Duodenal mucosa (tissue), 2 donors: ENCODE results near the gene PRDX1.
A peak's percentile ranks its signal among the peaks of the same experiment; 100 is the strongest.
"Not testable (repeated sequence)": the region's sequence is repeated elsewhere in the genome, so short reads cannot be mapped to it uniquely, and the experiment has no call there.

Experiments
- H3K27ac ChIP-seq: one replicate; pipeline ENCODE4 v1.7.0; 2013; ENCODE audit warnings: low read depth, low read length
- H3K27me3 ChIP-seq, 2 donors: one replicate each; pipeline ENCODE4 v1.7.0; 2013; ENCODE audit warnings: low read length in 2 of 2, control low read depth in 1 of 2; ENCODE audit not compliant: insufficient read depth in 2 of 2, control insufficient read depth in 1 of 2
- H3K36me3 ChIP-seq, 2 donors: one replicate each; pipeline ENCODE4 v1.7.0; 2013; ENCODE audit warnings: low read length in 2 of 2, control low read depth in 1 of 2; ENCODE audit not compliant: insufficient read depth in 2 of 2, control insufficient read depth in 1 of 2
- H3K4me1 ChIP-seq, 2 donors: one replicate each; pipeline ENCODE4 v1.7.0; 2013; ENCODE audit warnings: low read length in 2 of 2, control low read depth in 1 of 2; ENCODE audit not compliant: insufficient read depth in 2 of 2, control insufficient read depth in 1 of 2
- H3K4me3 ChIP-seq, 2 donors: one replicate each; pipeline ENCODE4 v1.7.0; 2013; ENCODE audit warnings: low read length in 2 of 2, low read depth in 1 of 2
- H3K9ac ChIP-seq, 2 donors: one replicate each; pipeline ENCODE4 v1.7.0; 2013; ENCODE audit warnings: low read length in 2 of 2, low read depth in 1 of 2
- H3K9me3 ChIP-seq, 2 donors: one replicate each; pipeline ENCODE4 v1.7.0; 2013; ENCODE audit warnings: low read length in 2 of 2, control low read depth in 1 of 2; ENCODE audit not compliant: control insufficient read depth in 1 of 2

PRDX1 gene

DNA sequence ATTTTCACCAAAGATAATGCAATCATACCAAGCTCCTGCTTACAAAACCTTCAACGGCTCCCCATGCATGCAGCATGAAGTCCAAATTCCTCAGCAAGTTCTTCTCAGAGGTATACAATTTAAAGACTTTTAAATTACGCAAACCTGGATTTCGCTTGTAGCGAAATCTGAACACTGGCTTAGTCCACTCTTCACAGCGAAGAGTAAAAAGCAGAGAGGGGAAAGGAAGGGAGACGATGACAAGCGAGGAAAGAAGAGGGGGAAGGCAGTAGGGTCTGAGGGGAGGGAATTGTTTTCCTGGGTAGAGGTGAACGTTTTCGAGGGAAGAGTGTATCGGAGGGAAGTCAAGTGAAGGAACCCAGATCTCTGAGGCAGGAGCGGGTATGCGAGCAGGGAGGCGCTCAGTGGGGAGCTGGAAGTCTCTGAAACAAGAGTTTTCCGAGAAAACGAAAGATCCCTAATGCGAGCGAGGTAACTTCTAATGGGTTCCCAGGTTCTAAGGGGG, 31.5 kb downstream of the PRDX1 start:
- H3K27me3 ChIP-seq, result no peaks in the 10 kb centered on the region
- H3K9ac ChIP-seq, result peak overlapping the region; percentile 81 to 91
- no peak overlapping the region for H3K27ac ChIP-seq

DNA sequence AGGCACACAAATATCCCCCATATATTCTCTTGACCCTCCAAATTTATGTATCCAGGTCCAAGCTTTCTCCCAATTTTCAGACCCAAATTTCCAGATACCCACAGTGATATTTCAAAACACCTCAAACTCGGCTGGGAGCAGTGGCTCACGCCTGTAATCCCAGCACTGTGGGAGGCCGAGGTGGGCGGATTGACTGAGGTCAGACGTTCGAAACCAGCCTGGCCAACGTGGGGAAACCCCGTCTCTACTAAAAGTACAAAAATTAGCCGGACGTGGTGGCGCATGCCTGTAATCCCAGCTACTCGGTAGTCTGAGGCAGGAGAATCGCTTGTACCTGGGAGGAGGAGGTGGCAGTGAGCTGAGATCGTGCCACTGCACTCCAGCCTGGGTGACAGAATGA, 32.3 kb downstream of the PRDX1 start:
- H3K36me3 ChIP-seq, H3K9me3 ChIP-seq, H3K27ac ChIP-seq, H3K27me3 ChIP-seq: not testable (repeated sequence)
- H3K4me1 ChIP-seq, result peaks cover 12 to 14% of the 10 kb centered on the region in 2 donors
- peak overlapping the region; percentile 83 to 93 for H3K4me3 ChIP-seq
- H3K9ac ChIP-seq, result peak overlapping the region in 1 of 2 donors; percentile 81

More for the DNA sequence above, 31.5 kb downstream of the PRDX1 start:
- peak overlapping the region; percentile 83 to 93 for H3K4me3 ChIP-seq
- no peaks in the 10 kb centered on the region for H3K9me3 ChIP-seq
- no peaks in the 10 kb centered on the region for H3K36me3 ChIP-seq
- peaks cover 12 to 14% of the 10 kb centered on the region in 2 donors for H3K4me1 ChIP-seq

DNA sequence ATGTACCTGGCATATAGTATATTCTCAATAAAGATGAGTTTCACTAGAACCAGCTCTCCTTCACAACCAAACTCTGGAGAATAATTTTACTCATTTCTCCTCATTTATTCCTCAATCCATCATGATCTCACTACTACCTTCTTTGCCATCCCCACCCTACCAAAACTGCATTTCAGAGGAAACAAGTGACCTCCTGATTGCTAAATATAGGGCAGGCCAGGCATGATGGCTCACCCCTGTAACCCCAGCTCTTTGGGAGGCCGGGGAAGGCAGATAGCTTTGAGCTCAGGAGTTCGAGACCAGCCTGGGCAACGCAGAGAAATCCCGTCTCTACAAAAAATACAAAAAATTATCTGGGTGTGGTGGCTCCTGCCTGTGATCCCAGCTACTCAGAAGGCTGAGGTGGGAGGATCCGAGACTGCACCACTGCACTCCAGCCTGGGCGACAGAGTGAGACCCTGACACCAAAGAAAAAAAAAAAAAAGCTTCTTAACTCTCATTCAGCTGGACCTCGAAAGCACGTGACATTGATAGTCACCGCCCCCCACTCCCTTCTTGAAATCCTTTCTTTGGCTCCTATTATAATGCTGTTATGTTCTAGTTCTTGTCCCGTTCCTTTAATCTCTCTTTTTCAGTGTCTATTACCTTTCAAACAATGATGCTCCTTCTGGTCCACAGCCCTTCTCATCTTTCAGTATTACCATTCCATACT, 32.9 kb downstream of the PRDX1 start:
- no peaks in the 10 kb centered on the region for H3K9me3 ChIP-seq
- H3K9ac ChIP-seq, result no peak overlapping the region
- H3K4me1 ChIP-seq, result peaks cover 12 to 14% of the 10 kb centered on the region in 2 donors
- H3K4me3 ChIP-seq, result peak overlapping the region; percentile 83 to 93
- H3K27ac ChIP-seq, result no peak overlapping the region
- H3K36me3 ChIP-seq, result no peaks in the 10 kb centered on the region
- H3K27me3 ChIP-seq, result no peaks in the 10 kb centered on the region

DNA sequence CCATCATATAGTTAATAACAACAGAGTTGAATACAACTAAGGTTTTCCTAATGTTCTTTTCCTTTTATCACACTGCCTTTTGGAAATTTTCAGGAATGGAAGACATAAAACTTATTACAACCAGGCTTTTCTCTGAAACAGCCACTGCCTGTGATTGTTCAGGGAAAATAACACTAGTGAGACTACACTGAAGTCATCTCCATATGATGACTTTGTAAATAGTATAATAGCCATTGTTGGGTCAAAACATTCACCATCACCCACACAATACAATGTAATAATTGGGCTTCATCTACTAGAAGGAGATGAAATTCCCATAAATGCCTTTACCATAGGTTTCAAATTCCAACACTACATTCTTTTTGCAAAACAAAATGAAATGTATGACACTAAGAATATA, 35.7 kb downstream of the PRDX1 start:
- Histone ChIP-seq H3K9me3 (no peaks in the 10 kb centered on the region), H3K27ac (no peak overlapping the region), H3K36me3 (no peaks in the 10 kb centered on the region), H3K4me3 (no peak overlapping the region), H3K4me1 (peaks cover 9 to 12% of the 10 kb centered on the region in 2 donors), H3K27me3 (no peaks in the 10 kb centered on the region), H3K9ac (no peak overlapping the region)

DNA sequence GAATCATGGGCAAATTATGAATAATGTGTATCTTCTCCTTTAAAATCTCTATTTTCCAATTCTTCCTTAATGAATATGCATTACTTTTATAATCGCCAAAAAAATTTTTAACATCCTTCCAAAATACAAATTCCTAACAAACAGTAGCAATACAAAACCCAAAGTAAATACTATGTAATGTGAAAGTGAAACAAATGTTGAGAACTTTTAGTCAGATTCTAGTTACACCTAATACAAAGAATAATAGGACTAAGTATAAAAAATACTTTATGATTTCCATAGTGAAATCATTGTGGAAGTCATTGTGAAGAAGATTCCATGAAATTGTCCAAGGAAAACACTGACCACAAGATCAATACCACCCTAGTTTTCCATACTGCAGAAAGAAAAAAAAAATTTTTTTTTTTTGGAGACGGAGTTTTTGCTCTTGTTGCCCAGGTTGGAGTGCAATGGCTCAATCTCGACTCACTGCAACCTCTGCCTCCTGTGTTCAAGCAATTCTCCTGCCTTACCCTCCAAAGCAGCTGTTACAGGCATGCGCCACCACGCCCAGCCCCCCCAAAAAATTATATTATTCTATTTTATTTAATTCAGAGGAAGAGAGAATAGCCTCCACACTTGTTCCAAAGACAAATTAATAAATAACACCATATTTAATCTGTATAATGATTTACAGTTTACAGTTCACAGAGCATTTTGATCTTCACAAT, 42.5 kb downstream of the PRDX1 start:
- H3K4me3 ChIP-seq, result no peak overlapping the region
- no peak overlapping the region for H3K9ac ChIP-seq
- no peaks in the 10 kb centered on the region for H3K9me3 ChIP-seq

DNA sequence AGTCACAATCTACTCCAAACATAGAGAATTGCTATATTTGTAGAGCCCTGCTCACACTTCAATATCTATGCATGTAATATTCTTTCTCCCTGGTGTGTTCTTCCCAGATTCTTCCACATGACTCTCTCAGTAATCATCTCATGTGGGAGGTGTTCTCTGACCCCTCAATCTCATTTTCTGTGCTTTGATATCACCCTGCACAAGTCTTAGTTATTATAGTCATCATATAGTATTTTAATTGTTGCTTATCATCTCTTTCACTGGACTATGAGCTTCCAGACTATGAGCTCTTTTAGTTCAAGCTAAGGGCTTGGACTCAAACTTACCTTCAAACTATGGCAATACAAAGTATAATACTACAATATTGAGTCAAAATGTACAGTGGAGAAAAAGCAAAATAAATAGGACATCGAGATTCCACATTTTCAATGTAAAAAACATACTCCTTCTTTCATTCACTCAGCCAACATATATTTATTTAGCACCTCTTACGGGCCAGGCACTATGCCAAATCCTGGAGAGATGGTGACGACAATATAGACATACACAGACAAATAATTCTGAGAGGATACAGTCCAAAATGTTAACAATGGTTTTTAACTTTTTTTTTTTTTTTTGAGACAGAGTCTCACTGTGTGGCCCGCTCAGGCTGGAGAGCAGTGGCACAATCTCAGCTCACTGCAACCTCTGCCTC, 43.4 kb downstream of the PRDX1 start:
- H3K27ac ChIP-seq, result no peak overlapping the region
- no peak overlapping the region for H3K4me3 ChIP-seq
- no peaks in the 10 kb centered on the region for H3K9me3 ChIP-seq
- no peaks in the 10 kb centered on the region for H3K27me3 ChIP-seq
- H3K36me3 ChIP-seq, result no peaks in the 10 kb centered on the region
- peaks cover 6 to 9% of the 10 kb centered on the region in 2 donors for H3K4me1 ChIP-seq
- no peak overlapping the region for H3K9ac ChIP-seq

More for the DNA sequence above, 42.5 kb downstream of the PRDX1 start:
- H3K4me1 ChIP-seq, result peaks cover 6 to 9% of the 10 kb centered on the region in 2 donors
- no peaks in the 10 kb centered on the region for H3K36me3 ChIP-seq
- no peak overlapping the region for H3K27ac ChIP-seq
- no peaks in the 10 kb centered on the region for H3K27me3 ChIP-seq

DNA sequence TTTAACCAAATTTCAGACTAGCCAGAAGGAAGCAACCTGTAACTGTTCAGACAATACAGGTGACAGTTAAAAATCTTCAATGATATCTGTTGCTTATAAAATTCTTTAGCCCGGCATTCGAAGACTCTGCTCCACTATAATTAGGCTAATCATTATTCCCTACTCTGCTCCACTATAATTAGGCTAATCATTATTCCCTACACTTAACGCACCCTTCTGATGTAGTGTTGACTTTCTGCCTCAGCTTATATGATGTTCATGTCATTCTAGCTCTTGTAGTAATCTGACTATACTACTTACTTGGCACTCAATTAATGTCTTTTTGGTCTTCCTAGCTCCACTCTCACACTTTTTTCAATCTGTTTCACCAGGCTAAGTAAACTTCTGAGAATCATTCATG, 44.0 kb downstream of the PRDX1 start:
- no peaks in the 10 kb centered on the region for H3K27me3 ChIP-seq
- no peaks in the 10 kb centered on the region for H3K36me3 ChIP-seq
- H3K9ac ChIP-seq, result no peak overlapping the region
- H3K9me3 ChIP-seq, result no peaks in the 10 kb centered on the region
- H3K27ac ChIP-seq, result no peak overlapping the region
- no peak overlapping the region for H3K4me3 ChIP-seq
- peaks cover 6 to 9% of the 10 kb centered on the region in 2 donors for H3K4me1 ChIP-seq

DNA sequence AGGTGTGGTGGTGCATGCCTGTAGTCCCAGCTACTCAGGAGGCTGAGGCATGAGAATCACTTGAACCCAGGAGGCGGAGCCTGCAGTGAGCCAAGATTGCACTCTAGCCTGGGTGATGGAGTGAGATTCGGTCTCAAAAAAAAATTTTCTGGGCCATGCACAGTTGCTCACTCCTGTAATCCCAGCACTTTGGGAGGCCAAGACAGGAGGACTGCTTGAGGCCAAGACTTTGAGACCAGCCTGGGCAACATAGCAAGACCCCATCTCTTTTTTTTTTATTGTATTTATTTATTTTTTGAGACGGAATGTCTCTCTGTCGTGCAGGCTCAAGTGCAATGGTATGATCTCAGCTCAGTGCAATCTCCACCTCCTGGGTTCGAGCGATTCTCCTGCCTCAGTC, 47.5 kb downstream of the PRDX1 start:
- H3K27ac ChIP-seq, H3K4me3 ChIP-seq, H3K9me3 ChIP-seq, H3K27me3 ChIP-seq, H3K36me3 ChIP-seq, H3K9ac ChIP-seq: not testable (repeated sequence)
- H3K4me1 ChIP-seq, result peaks cover 9 to 12% of the 10 kb centered on the region in 2 donors

DNA sequence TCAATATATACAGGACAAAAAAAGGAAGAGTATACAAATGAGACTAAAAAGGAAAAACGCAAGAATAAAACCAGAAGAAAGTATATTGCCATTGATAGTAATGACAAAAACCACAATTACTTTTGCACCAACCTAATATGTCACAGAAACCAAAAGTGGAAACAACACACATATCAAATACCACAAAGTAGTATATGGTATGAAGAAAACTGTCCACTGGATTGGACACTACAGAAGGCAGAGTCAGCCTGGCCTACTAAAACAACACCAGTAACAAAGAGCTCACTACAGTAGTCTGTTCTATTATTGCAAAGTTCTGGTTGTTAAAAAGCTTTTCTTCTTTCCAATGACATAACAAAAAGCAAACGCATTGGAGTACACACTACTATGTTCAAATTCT, 48.4 kb downstream of the PRDX1 start:
- Histone ChIP-seq H3K4me1 (peaks cover 3 to 12% of the 10 kb centered on the region in 2 donors), H3K27me3 (no peaks in the 10 kb centered on the region), H3K36me3 (no peaks in the 10 kb centered on the region), H3K27ac (no peak overlapping the region), H3K9ac (no peak overlapping the region), H3K4me3 (no peak overlapping the region), H3K9me3 (no peaks in the 10 kb centered on the region)

DNA sequence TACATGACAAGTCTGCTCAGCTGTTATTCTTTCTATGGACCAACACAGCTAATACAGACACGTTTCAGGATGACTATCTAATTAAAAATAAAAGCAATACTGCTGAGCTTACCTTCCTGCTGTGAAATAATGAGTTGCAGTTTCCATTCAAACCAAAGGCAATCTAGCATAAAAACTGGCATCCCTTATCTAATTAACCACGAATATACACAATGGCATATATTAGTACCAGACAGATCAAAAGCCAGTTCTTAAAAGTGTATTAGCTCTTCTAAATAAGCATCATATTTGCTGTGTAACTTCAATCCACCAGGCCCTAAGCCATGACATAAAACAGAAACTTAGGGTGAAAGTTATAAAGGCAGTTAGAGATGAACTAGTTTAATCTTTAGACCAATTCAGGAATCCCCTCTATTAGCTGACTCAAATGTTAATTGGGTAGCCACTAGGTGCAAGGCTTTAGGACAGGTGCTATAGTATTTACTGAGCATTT, 51.3 kb downstream of the PRDX1 start:
- peaks cover 0 to 5% of the 10 kb centered on the region in 2 donors for H3K4me1 ChIP-seq
- no peak overlapping the region for H3K9ac ChIP-seq
- H3K9me3 ChIP-seq, result no peaks in the 10 kb centered on the region
- H3K27ac ChIP-seq, result no peak overlapping the region
- H3K36me3 ChIP-seq, result no peaks in the 10 kb centered on the region
- no peak overlapping the region for H3K4me3 ChIP-seq
- H3K27me3 ChIP-seq, result no peaks in the 10 kb centered on the region
